Measurements from ENCODE around the gene FBXW12. TPM values are rescaled to one million over a fixed set of nuclear protein-coding genes. Genes with fewer than 3 reads are reported as not detected.

FBXW12 gene
- total and polyA plus RNA-seq, 2 experiments from 2014 or later, result 0.39 to 0.51 TPM

DNA sequence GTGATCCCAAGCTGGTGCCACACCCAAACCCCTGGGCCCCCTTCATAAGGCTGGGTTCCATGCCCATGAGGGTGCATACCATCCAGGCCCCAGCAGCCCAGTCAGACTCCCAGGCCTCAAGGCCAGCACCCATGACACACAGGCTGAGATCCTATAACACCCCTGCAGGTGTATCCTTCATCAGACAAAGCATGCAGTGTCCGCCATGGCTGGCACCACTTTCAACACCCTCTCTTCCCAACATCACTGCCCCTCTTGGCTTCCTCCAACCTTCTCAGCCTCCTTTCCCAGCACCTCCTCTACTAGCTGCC lies 64.4 kb downstream of the FBXW12 start:
- no peaks in the 10 kb centered on the region for H3K36me3 ChIP-seq
- no peak overlapping the region for H3K27ac ChIP-seq
- no peaks in the 10 kb centered on the region for H3K27me3 ChIP-seq
- TF ChIP-seq, protein P1, sequence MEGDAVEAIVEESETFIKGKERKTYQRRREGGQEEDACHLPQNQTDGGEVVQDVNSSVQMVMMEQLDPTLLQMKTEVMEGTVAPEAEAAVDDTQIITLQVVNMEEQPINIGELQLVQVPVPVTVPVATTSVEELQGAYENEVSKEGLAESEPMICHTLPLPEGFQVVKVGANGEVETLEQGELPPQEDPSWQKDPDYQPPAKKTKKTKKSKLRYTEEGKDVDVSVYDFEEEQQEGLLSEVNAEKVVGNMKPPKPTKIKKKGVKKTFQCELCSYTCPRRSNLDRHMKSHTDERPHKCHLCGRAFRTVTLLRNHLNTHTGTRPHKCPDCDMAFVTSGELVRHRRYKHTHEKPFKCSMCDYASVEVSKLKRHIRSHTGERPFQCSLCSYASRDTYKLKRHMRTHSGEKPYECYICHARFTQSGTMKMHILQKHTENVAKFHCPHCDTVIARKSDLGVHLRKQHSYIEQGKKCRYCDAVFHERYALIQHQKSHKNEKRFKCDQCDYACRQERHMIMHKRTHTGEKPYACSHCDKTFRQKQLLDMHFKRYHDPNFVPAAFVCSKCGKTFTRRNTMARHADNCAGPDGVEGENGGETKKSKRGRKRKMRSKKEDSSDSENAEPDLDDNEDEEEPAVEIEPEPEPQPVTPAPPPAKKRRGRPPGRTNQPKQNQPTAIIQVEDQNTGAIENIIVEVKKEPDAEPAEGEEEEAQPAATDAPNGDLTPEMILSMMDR (IDR thresholded peaks at IDR 0.05; ENCODE audit: low read depth, low read length), result no peak
- no peak overlapping the region for H3K4me3 ChIP-seq
- peaks cover 7% of the 10 kb centered on the region for H3K4me1 ChIP-seq (ENCODE audit: low read depth)
- H3K9me3 ChIP-seq (ENCODE audit: low read depth), result no peaks in the 10 kb centered on the region
- DNase-seq (ENCODE audit: low read depth in 1 of 2, low spot score in 1 of 2), result no peak

GRCh38 chr3:48436855-48437254 lies 64.8 kb downstream of the FBXW12 start:
- H3K27ac ChIP-seq, result no peak overlapping the region
- TF ChIP-seq, protein P1 (IDR thresholded peaks at IDR 0.05; ENCODE audit: low read depth, low read length), result no peak
- no peak for DNase-seq (ENCODE audit: low read depth in 1 of 2, low spot score in 1 of 2)
- H3K4me3 ChIP-seq, result no peak overlapping the region
- no peaks in the 10 kb centered on the region for H3K9me3 ChIP-seq (ENCODE audit: low read depth)
- H3K4me1 ChIP-seq (ENCODE audit: low read depth), result peaks cover 9% of the 10 kb centered on the region
- no peaks in the 10 kb centered on the region for H3K27me3 ChIP-seq
- H3K36me3 ChIP-seq, result no peaks in the 10 kb centered on the region

DNA sequence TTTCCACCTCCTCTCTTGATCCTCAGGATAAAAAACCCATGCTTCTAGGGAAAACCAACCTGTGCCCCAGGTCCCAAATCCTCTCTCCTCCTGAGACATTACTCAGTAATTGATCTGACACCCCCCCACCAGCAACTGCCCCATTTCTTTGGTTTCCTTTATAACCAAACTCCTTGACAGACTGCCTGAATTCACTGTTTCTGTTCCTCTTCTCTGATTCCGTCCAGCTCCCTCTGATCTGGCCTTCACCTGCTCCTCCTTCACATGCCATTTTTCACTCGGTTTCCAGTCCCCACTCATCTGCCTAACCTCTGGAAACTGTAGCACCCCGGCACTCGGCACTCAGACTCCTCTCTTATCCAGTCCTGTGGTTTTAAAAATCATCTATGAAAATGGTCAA lies 65.8 kb downstream of the FBXW12 start:
- Histone ChIP-seq H3K9me3 (ENCODE audit: low read depth) (no peaks in the 10 kb centered on the region), H3K27ac (no peak overlapping the region), H3K27me3 (no peaks in the 10 kb centered on the region), H3K36me3 (no peaks in the 10 kb centered on the region), H3K4me1 (ENCODE audit: low read depth) (peaks cover 9% of the 10 kb centered on the region), H3K4me3 (no peak overlapping the region)
- TF ChIP-seq, protein P1 (IDR thresholded peaks at IDR 0.05; ENCODE audit: low read depth, low read length), result no peak
- DNase-seq (ENCODE audit: low read depth in 1 of 2, low spot score in 1 of 2), result no peak

GRCh38 chr3:48439820-48440589 lies 68.0 kb downstream of the FBXW12 start, which contains the start of the genes CCDC51 and TMA7:
TSS of gene CCDC51 (minus strand) at chr3:48440119. CDS start at chr3:48435128, 4,991 bp downstream.
TSS of gene TMA7 (plus strand) at chr3:48440257. CDS start at chr3:48440297, 40 bp downstream.
- Histone ChIP-seq H3K4me3 (peak within 1 kb of the TSS; percentile 73), H3K27me3 (no peaks in the 10 kb centered on the region), H3K4me1 (ENCODE audit: low read depth) (peaks cover 9% of the 10 kb centered on the region), H3K27ac (peak within 1 kb of the TSS; percentile 84), H3K36me3 (peaks cover 3% of the 10 kb centered on the region), H3K9me3 (ENCODE audit: low read depth) (no peaks in the 10 kb centered on the region)
- TF ChIP-seq, protein P1 (IDR thresholded peaks at IDR 0.05; ENCODE audit: low read depth, low read length), result no peak
- DNase-seq (ENCODE audit: low read depth in 1 of 2, low spot score in 1 of 2), result peak; percentile 96 to 98

GRCh38 chr3:48440590-48440958 lies 68.6 kb downstream of the FBXW12 start:
- no peaks in the 10 kb centered on the region for H3K27me3 ChIP-seq
- TF ChIP-seq, protein P1 (IDR thresholded peaks at IDR 0.05; ENCODE audit: low read depth, low read length), result no peak
- peaks cover 3% of the 10 kb centered on the region for H3K36me3 ChIP-seq
- H3K4me3 ChIP-seq, result peak overlapping the region; percentile 73
- peak; percentile 36 to 41 for DNase-seq (ENCODE audit: low read depth in 1 of 2, low spot score in 1 of 2)
- H3K27ac ChIP-seq, result peak overlapping the region; percentile 84
- H3K9me3 ChIP-seq (ENCODE audit: low read depth), result no peaks in the 10 kb centered on the region
- peaks cover 9% of the 10 kb centered on the region for H3K4me1 ChIP-seq (ENCODE audit: low read depth)

Data from cardiac muscle cell (in vitro differentiated cells and primary cell).